Stimulated activated CD8-positive, alpha-beta memory T cell treated with anti-CD3 and anti-CD28 coated beads, Interleukin-2, amount 100 ng/mL, for 48 hours (primary cell): Measurements from ENCODE around the gene ABCF1.

Experiments
- DNase-seq, 2 donors: peaks; one replicate each; pipeline ENCODE4 v3.0.0-alpha.2; 2020; ENCODE audit warnings: low read depth in 2 of 2

The ABCF1 gene

GRCh38 chr6:30601815-30602641 lies 30.8 kb downstream of the ABCF1 start:
- DNase-seq = no peak

DNA sequence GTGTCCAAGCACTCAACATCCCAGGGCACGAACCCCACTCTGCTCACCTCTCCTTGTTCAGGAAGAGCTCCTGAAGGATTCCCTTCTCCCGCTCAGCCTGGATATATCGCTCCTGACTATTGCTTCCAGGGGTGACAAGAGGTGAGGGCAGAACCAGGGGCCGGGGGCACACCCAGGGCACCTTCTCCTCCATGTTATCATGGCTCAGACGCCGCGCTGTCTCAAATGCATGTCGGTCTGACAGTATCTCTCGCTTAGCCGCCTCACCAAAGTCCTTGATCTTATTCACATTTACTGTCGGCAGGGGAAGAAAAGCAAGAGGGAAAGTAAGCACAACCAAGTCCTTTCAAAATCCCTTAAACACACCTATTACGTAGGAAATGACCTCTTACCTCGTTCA lies 32.7 kb downstream of the ABCF1 start:
- no peak for DNase-seq

DNA sequence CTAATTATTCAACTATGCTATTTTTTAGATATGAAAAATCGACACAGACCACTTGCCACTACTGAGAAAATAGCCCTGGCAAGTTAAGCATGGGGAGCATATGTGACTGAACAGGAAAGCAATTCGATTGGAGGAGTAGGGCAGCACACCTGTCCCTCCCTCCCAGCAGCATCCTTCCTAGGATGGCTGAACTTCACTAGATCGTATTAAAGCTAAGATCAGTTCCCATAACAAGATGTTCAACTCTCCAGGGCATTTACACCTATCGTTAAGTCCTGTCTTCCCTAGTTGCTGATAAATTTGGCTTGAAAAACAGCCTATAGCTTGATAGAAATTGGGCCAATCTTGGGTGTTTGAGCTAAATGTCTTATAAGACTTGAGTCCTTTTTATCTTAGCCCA lies 38.8 kb downstream of the ABCF1 start:
- DNase-seq = no peak

- DNase-seq = no peak
These were observed 40.1 kb downstream of the ABCF1 start for GRCh38 chr6:30611150-30611855.

GRCh38 chr6:30611856-30612194 lies 40.6 kb downstream of the ABCF1 start:
- DNase-seq = no peak

GRCh38 chr6:30612213-30612612 lies 41.0 kb downstream of the ABCF1 start:
- DNase-seq = no peak

GRCh38 chr6:30612687-30613248 lies 41.5 kb downstream of the ABCF1 start:
- DNase-seq = no peak

DNA sequence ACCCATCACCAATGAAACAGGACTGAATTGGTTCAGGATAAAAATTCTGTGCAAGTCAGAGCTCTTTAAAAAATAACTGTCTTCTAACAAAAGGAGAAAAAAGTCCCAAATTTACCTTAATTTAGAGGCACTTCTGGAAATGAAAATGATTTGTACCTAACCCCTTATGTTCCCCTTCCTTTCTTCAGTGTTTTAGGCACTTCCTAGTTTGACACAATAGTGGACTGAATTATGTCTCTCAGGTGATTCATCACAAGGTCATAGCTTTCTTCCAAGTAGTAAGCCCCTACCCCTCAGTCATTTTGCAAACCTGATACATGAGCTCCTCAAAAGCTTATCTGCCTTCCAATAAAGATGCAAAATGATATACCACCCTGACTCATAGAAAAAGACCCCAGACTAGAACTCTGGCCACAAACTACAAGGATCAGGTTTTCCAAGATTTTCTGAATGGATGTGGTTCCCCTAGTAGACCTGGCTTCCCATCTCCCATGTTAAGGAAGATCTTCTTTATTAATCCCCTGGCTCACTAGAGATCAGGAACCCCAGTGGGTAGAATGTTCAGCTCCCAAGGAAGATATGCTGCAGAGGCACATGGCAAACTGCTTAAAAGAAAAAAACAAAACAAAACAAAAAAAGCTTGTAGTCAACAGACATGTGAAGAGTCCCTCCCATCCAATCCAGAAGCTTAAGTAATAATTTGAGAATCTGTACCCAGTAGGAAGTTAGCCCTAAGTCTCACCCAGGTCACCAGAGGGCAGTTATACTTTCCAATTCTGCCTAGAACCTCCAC lies 42.2 kb downstream of the ABCF1 start:
- DNase-seq = no peak

GRCh38 chr6:30614044-30614842 lies 43.0 kb downstream of the ABCF1 start:
- no peak for DNase-seq

DNA sequence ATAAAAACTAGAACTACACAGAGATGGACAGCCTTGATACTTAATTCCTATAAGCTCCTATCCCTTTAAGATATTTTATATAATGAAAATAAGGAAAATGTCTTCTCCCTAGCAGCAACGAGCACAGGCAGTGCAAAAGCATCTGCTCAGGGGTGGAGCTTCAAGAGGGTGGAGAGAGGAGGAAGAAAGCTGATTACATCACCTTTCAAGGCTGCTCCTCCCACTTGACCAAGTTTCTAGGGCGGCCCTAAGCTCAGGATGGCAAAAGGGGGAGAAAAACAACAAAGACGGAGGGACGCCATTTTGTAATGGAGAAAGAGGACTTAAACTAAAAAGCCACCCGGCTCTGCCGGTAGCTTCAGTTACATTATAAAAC lies 43.6 kb downstream of the ABCF1 start:
- peak; percentile 57 to 67 for DNase-seq

DNA sequence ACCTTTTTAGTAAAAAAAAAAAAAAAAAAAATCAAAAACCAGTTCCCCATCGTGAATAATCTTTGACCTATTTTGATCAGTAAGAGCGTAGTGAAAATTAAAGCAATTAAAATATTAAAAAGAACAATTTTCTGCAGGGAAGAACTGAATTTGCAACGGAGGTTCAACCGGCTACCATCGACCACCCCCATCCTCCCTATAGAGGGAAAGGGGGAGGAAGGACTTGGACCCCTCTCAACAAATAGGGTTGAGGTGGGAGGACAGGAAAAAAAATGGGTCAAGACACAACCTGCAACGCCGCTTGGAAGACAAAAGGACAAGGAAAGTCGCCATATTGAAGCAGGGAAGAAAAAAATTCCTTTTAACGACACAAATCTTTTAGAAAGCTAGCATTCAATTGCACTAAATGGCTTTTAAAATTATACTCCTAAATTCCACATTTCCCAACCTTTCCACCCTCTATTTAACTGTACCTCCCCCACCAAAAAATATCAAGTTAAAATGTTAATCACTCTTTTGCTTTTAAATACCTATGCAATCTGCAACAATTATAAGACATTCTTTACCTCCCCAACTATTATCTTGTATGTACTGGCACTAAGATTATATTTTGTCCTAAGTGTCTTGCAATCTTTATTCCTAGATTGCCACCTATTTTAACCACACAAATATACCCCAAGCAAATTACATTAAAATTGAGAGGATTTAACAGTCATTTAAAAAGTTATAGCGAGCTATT lies 44.1 kb downstream of the ABCF1 start:
- no peak for DNase-seq

DNA sequence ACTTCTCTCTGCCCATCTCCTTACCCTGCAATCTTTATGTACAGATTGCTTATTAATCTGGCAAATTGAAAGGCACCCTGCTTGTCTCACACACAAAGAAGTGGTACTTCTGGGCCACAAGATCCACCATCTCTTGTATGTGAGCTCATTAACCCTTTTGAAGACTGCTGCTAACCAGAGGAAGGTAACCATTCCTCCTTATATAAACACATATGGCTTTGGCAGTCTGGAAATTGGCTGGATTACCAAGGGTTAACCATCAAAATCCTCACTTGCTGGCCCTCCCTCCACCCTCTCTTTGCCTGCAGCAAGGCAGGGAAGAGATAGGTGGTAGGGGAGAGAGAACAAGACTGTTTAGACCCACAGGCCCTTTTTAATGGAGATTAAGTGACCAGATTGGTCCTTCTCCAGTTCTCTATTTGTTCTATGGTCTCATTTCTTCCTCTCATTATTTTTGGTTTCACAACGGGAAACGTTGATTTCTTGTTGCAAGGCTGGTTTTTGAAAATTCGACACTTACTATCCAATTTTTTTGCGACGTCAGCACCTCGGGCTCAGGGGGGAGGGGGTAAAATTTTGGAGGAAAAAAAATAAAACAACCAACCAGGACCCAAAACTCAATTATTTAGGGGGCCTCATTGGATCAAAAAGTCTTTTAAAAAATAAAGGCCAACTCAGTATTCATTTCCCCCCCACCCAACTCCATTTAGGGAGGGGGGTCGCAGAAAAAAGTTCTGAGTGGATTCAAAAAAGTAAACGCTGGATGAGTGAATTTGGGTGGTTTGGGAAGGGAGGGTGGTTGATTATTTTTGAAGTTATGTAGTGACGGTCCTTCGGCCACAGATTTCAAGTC lies 44.9 kb downstream of the ABCF1 start:
- DNase-seq = no peak

GRCh38 chr6:30616811-30617564 lies 45.7 kb downstream of the ABCF1 start, which contains the start of gene PPP1R10:
Gene PPP1R10, minus strand, starts transcription at chr6:30617243. Its CDS starts 7,299 bp downstream, at chr6:30609944.
- peak; percentile 90 to 94 for DNase-seq

- DNase-seq = peak; percentile 91 to 94
These were observed 46.5 kb downstream of the ABCF1 start, which contains the start of gene MRPS18B for GRCh38 chr6:30617565-30618269. Gene MRPS18B, plus strand, starts transcription at chr6:30617840. Its CDS starts 26 bp downstream, at chr6:30617866.

DNA sequence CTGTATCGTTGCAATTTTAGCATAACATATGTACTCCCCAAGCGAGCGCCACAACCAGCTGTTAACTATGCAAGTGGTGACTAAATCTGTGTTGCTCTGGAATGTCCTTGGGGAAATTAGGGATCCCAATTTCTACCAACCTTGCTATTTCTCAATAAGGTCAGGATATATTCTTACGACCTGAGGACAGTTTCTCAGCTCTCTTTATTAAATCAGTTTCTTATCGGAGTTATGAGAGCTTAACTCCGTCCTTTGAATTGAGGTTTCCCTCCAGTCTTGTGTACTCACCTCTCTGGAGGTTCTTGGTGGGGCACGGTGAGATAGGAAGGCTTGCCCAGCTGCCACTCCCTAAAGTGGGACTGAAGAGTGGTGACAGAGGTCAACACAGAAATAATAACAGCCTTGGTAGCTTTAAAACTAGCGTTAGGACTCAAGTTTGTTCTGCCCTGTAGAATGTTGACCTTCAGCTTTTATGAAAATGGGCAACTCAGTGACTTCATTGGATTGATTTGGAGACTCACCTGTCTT lies 47.1 kb downstream of the ABCF1 start:
- no peak for DNase-seq

GRCh38 chr6:30619561-30619960 lies 48.3 kb downstream of the ABCF1 start:
- no peak for DNase-seq

DNA sequence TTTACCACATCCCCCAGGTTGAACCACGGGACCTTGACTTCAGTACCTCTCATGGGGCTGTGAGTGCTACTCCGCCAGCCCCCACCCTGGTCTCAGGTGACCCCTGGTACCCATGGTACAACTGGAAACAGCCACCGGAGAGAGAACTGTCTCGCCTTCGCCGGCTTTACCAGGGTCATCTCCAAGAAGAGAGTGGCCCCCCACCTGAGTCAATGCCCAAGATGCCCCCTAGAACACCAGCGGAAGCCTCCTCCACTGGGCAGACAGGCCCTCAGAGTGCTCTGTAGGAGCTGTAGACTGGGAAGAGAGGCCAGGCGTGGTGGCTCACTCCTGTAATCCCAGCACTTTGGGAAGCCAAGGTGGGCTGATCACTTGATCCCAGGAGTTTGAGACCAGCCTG lies 54.3 kb downstream of the ABCF1 start:
- no peak for DNase-seq
